GM12878 (cell line): ENCODE measurements around the gene TRIM46. TPM values are rescaled to one million over a fixed set of nuclear protein-coding genes. Genes with fewer than 3 reads are reported as not detected.

Experiments
- ATAC-seq: fragments of 200-7000 bp; cut with Tn5 transposase; 3 replicates; pipeline ENCODE4 v1.9.1; 2020; ENCODE audit warnings: mild to moderate bottlenecking, moderate library complexity
- BruUV-seq: library from RNA; stranded (reverse); fragments of 400-500 nt; replicated peaks from 2 replicates; lab custom pipeline; 2021; lab: Mats Ljungman, UMichigan
- CTCF ChIA-PET: fragments of 300-600 bp; sonication (Branson Sonifier 250); formaldehyde crosslinking; extraction: SDS; loops from one replicate; lab custom pipeline; 2021; ENCODE audit warnings: inconsistent platforms; lab: Yijun Ruan, JAX
- POLR2A ChIA-PET: fragments of 350-600 bp; formaldehyde crosslinking; extraction: SDS; loops from one replicate; lab custom pipeline; 2021; ENCODE audit warnings: inconsistent platforms; lab: Charles Lee
- RAD21 ChIA-PET: fragments of 300-600 bp; sonication (Branson Sonifier 250); formaldehyde crosslinking; loops from one replicate; lab custom pipeline; 2023; ENCODE audit warnings: antibody characterized with exemption; ENCODE audit not compliant: unreplicated experiment; lab: Charles Lee
- SMC1A ChIA-PET: fragments of 300-600 bp; sonication (Branson Sonifier 250); formaldehyde crosslinking; loops from one replicate; lab custom pipeline; 2023; ENCODE audit not compliant: unreplicated experiment, uncharacterized antibody; lab: Charles Lee
- DNase-seq: peaks from one replicate; pipeline ENCODE4 v3.0.0-alpha.2; 2011; ENCODE audit warnings: low read depth, low spot score
- FAIRE-seq: peaks from 3 replicates; lab custom pipeline; 2011; peaks lifted over from hg19 to GRCh38; lab: Jason Lieb, UNC
- H2AFZ ChIP-seq: 2 replicates; pipeline ENCODE4 v1.6.0; 2011; ENCODE audit warnings: low read depth, low read length, control low read depth; ENCODE audit not compliant: control insufficient read depth
- H3K27ac ChIP-seq: 2 replicates; pipeline ENCODE4 v1.5.1; 2011; ENCODE audit warnings: control low read depth; ENCODE audit not compliant: control insufficient read depth, insufficient read depth
- H3K27me3 ChIP-seq, 2 experiments: replicated peaks in 1 of 2; 2 replicates each; pipeline versions ENCODE4 v1.6.0 to v1.6.1; 2011; ENCODE audit warnings: low read length in 1 of 2; ENCODE audit not compliant: control insufficient read depth in 2 of 2, insufficient read depth in 2 of 2
- H3K36me3 ChIP-seq, 2 experiments: 2 replicates each; pipeline ENCODE4 v1.5.1; 2011; ENCODE audit warnings: low read length in 1 of 2; ENCODE audit not compliant: control insufficient read depth in 2 of 2, insufficient read depth in 2 of 2
- H3K4me1 ChIP-seq: 2 replicates; pipeline ENCODE4 v1.6.1; 2011; ENCODE audit warnings: mild to moderate bottlenecking, low read length, moderate library complexity, mixed read lengths; ENCODE audit not compliant: control insufficient read depth, insufficient read depth
- H3K4me2 ChIP-seq: 2 replicates; pipeline ENCODE4 v1.6.0; 2011; ENCODE audit warnings: control low read depth; ENCODE audit not compliant: control insufficient read depth, insufficient read depth
- H3K4me3 ChIP-seq: fragments of 200-600 bp; sonication (generic); 2 replicates; pipeline ENCODE4 v1.5.1; 2016
- H3K79me2 ChIP-seq: 2 replicates; pipeline ENCODE4 v1.6.0; 2011; ENCODE audit warnings: low read length; ENCODE audit not compliant: control insufficient read depth, insufficient read depth
- H3K9ac ChIP-seq: 2 replicates; pipeline ENCODE4 v1.8.0; 2011; ENCODE audit warnings: low read length, control low read depth, mixed read lengths; ENCODE audit not compliant: control insufficient read depth, insufficient read depth
- H3K9me3 ChIP-seq: replicated peaks from 3 replicates; pipeline ENCODE4 v1.5.1; 2011; ENCODE audit warnings: mild to moderate bottlenecking, low read length; ENCODE audit not compliant: control insufficient read depth, insufficient read depth
- H4K20me1 ChIP-seq: 2 replicates; pipeline ENCODE4 v1.6.0; 2011; ENCODE audit not compliant: control insufficient read depth, insufficient read depth
- ATF7 ChIP-seq: fragments of 450-650 bp; IDR thresholded peaks from 2 replicates; pipeline ENCODE4 v1.6.1; 2016; ENCODE audit warnings: low read depth, mild to moderate bottlenecking
- DPF2 ChIP-seq: fragments of 450-650 bp; IDR thresholded peaks from 2 replicates; pipeline ENCODE4 v1.6.1; 2017; ENCODE audit warnings: mild to moderate bottlenecking
- MLLT1 ChIP-seq: fragments of 450-650 bp; IDR thresholded peaks from 2 replicates; pipeline ENCODE4 v1.6.1; 2016; ENCODE audit warnings: mild to moderate bottlenecking
- NFIC ChIP-seq: IDR thresholded peaks from 2 replicates; pipeline ENCODE4 v1.6.1; 2012; ENCODE audit warnings: low read depth, mild to moderate bottlenecking, inconsistent platforms, low read length, moderate library complexity
- SIX5 ChIP-seq: IDR thresholded peaks from 2 replicates; pipeline ENCODE4 v1.6.1; 2011; ENCODE audit warnings: mild to moderate bottlenecking, low read depth, low read length, moderate library complexity; ENCODE audit not compliant: severe bottlenecking
- SPI1 ChIP-seq: IDR thresholded peaks from 2 replicates; pipeline ENCODE4 v1.6.1; 2011; ENCODE audit warnings: low read depth, mild to moderate bottlenecking, low read length, moderate library complexity, borderline replicate concordance; ENCODE audit not compliant: insufficient read depth
- STAT1 ChIP-seq: fragments of 450-650 bp; conservative IDR thresholded peaks from 2 replicates; pipeline ENCODE4 v1.6.1; 2014; ENCODE audit warnings: antibody characterized with exemption, mild to moderate bottlenecking
- ZBTB33 ChIP-seq: fragments of 450-650 bp; IDR thresholded peaks from 2 replicates; pipeline ENCODE4 v1.6.1; 2017; ENCODE audit warnings: mild to moderate bottlenecking
- ZNF384 ChIP-seq: IDR thresholded peaks from 2 replicates; pipeline ENCODE4 v1.6.1; 2012; ENCODE audit warnings: low read depth, mild to moderate bottlenecking, low read length, improper control_type of control experiment, borderline replicate concordance
- ZSCAN29 ChIP-seq: fragments of 450-650 bp; IDR thresholded peaks from 2 replicates; pipeline ENCODE4 v1.6.1; 2017; ENCODE audit warnings: mild to moderate bottlenecking, moderate library complexity
- WGBS: methylation state at CpG from one replicate; pipeline ENCODE4 v1.1.6; 2016; ENCODE audit warnings: low lambda C conversion rate; ENCODE audit not compliant: insufficient replicate concordance, insufficient coverage; ENCODE audit errors: missing lambda C conversion rate; 5-methylcytosine and 5-hydroxymethylcytosine counted together
- in situ Hi-C: fragments of 300-500 bp; cut with MboI; formaldehyde crosslinking; loops from 9 replicates; pipeline ENCODE4 v1.14.3; 2018; ENCODE audit warnings: mixed read lengths
- intact Hi-C: fragments of 100-400 bp; cut with micrococcal nuclease; formaldehyde crosslinking; loops from one replicate; pipeline ENCODE4 v1.14.2; 2022; ENCODE audit not compliant: unreplicated experiment
- polyA plus RNA-seq, 11 experiments: library from polyadenylated mRNA; depleted of rRNA in 4 of 11; unstranded in 6 of 11; stranded (reverse) in 5 of 11; fragments of >200 nt; fragmentation: Nextera tagmentation in 4 of 11; fragmentation: Illumina TruSeq in 1 of 11; extraction: Ambion mirVana in 4 of 11; extraction: Trizol in 1 of 11; gene quantifications; 1 replicate in 1 of 11; 2 replicates in 10 of 11; pipeline versions ENCODE4 v1.2.1 to v1.2.3, GENCODE V29; 2011 to 2016; ENCODE audit warnings: inconsistent platforms in 2 of 11, missing spikeins in 2 of 11, low read depth in 1 of 11
- total RNA-seq, 4 experiments: library from RNA; depleted of rRNA in 3 of 4; stranded (reverse); fragments of >200 nt in 3 of 4; fragmentation: Illumina TruSeq in 1 of 4; extraction: Trizol in 1 of 4; gene quantifications; 2 replicates each; pipeline versions ENCODE4 v1.2.1 to v1.2.3, GENCODE V29; 2013 to 2021

The TRIM46 gene
- total and polyA plus RNA-seq, 10 of the 15 experiments (the other 5 are each of a cell fraction or from before 2014, with no cell fraction given), result 0.08 to 3.1 (median 0.97) TPM

DNA sequence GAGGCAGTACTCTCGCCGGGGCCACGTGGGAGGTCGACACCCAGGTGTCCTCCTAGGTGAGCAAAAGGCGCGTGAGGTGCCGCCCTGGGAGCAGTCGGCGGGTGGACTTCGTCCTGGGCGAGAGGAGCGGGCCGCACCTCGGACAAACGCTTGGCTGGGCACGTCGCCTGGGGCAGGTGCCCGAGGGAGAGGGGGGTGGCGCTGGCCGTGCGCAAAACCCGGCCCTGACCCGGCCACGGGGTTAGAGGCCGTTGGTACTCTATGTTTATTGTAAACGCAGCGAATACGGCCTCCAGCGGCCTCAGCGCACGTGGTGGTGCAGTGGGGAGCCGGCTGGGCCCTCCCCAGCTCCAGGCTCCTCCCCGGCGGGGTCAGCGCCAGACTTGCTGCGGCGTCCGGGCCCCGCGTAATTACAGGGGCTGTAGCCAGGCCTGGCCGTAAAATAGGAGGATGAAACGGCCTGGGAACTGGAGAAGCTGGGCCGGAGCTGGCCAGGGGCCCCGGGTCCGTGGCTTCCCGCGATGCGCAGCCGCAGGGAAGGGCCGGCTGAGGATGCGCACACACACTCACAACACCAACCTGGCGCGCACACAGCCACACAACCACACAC, 47.6 kb upstream of the TRIM46 start:
- H3K79me2 ChIP-seq, result no peaks in the 10 kb centered on the region
- RAD21 ChIA-PET, result interaction anchor here (1.2 kb wide), 2 partner anchors 41 kb away, joined by 3 to 4 read pairs; no protein-coding TSS in a partner anchor
- no peak for ATAC-seq
- in situ Hi-C loops, result no loop called here
- DNase-seq, result no peak
- H3K9me3 ChIP-seq, result no peaks in the 10 kb centered on the region
- H3K4me1 ChIP-seq, result peaks cover 14% of the 10 kb centered on the region
- H3K27ac ChIP-seq, result no peak overlapping the region
- no peak overlapping the region for H3K4me2 ChIP-seq
- intact Hi-C loops, result no loop called here
- SMC1A ChIA-PET, result no interaction called here
- H2AFZ ChIP-seq, result no peak overlapping the region
- FAIRE-seq, result no peak
- no peak overlapping the region for H3K4me3 ChIP-seq
- 56% methylated on average over 53 of the region's 53 CpGs for WGBS
- POLR2A ChIA-PET, result interaction anchor here (0.5 to 1.2 kb wide), 3 partner anchors 8 to 447 kb away, joined by 3 read pairs; no protein-coding TSS in a partner anchor
- H3K9ac ChIP-seq, result no peak overlapping the region
- no TSS peak for BruUV-seq
- H3K36me3 ChIP-seq, result no peaks in the 10 kb centered on the region
- TF ChIP-seq ZSCAN29 (no peak), ZNF384 (no peak), STAT1 (no peak), ATF7 (no peak), NFIC (no peak), MLLT1 (no peak), ZBTB33 (no peak), SIX5 (no peak), DPF2 (no peak), SPI1 (no peak)
- TF ChIP-seq, all 136 proteins: peak for 0
- H4K20me1 ChIP-seq, result no peaks in the 10 kb centered on the region
- peaks cover 14 to 24% of the 10 kb centered on the region in 2 experiments for H3K27me3 ChIP-seq
- CTCF ChIA-PET, result interaction anchor here (0.7 to 1.9 kb wide), 3 partner anchors 34 to 47 kb away, joined by 3 to 6 read pairs (median 5); partner anchors contain the start of gene KRTCAP2
